Neutrophil (primary cell): ENCODE measurements around the gene ANKRD39.

Source experiments
- H3K27ac ChIP-seq: fragments of 200-600 bp; sonication (generic); 2 replicates; pipeline ENCODE4 v1.5.1; 2016; ENCODE audit warnings: mild to moderate bottlenecking, moderate library complexity
- H3K27me3 ChIP-seq: fragments of 200-600 bp; sonication (generic); 2 replicates; pipeline ENCODE4 v1.6.0; 2016; ENCODE audit warnings: mild to moderate bottlenecking
- H3K36me3 ChIP-seq: fragments of 200-600 bp; sonication (generic); 2 replicates; pipeline ENCODE4 v1.5.1; 2017
- H3K4me1 ChIP-seq, 2 experiments: fragments of 200-600 bp in 1 of 2; sonication (generic) in 1 of 2; 1 replicate in 1 of 2; 2 replicates in 1 of 2; pipeline versions ENCODE4 v1.5.1 to v1.6.1; 2013 to 2016; ENCODE audit warnings: low read depth in 1 of 2, low read length in 1 of 2, mild to moderate bottlenecking in 1 of 2, moderate library complexity in 1 of 2; ENCODE audit not compliant: control insufficient read depth in 1 of 2, insufficient read depth in 1 of 2
- H3K4me3 ChIP-seq, 2 experiments: fragments of 200-600 bp in 1 of 2; sonication (generic) in 1 of 2; 1 replicate in 1 of 2; 2 replicates in 1 of 2; pipeline ENCODE4 v1.5.1; 2013 to 2016; ENCODE audit warnings: low read depth in 1 of 2, low read length in 1 of 2, mild to moderate bottlenecking in 1 of 2, moderate library complexity in 1 of 2
- H3K9me3 ChIP-seq: fragments of 200-600 bp; sonication (generic); 2 replicates; pipeline ENCODE4 v1.5.1; 2016
- TF ChIP-seq, protein P1 (sequence below): fragments of 200-600 bp; sonication (generic); IDR thresholded peaks from 2 replicates; pipeline ENCODE4 v1.5.1; 2016; ENCODE audit warnings: antibody characterized with exemption

ANKRD39 gene

DNA sequence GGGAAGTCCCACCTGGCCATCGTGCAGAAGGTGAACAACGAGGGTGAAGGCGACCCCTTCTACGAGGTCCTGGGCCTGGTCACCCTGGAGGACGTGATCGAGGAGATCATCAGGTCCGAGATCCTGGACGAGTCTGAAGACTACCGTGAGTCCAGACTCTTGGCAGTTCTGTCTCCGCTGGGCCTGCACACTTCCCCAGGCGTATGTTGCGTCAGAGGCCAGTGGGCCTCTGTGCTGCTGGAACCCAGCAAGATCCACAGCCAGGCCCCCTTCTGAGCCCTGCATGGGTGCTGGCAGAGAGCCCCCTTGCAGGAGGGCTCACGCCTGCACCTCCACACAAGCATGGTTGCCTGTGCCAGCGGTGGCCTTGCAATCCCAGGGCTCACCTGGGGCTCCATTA lies 32.8 kb downstream of the ANKRD39 start:
- Histone ChIP-seq H3K27ac (no peak overlapping the region), H3K4me1 (no peaks in the 10 kb centered on the region), H3K9me3 (no peaks in the 10 kb centered on the region), H3K27me3 (no peaks in the 10 kb centered on the region), H3K4me3 (no peak overlapping the region), H3K36me3 (peaks cover 74% of the 10 kb centered on the region)
- TF ChIP-seq, protein P1, sequence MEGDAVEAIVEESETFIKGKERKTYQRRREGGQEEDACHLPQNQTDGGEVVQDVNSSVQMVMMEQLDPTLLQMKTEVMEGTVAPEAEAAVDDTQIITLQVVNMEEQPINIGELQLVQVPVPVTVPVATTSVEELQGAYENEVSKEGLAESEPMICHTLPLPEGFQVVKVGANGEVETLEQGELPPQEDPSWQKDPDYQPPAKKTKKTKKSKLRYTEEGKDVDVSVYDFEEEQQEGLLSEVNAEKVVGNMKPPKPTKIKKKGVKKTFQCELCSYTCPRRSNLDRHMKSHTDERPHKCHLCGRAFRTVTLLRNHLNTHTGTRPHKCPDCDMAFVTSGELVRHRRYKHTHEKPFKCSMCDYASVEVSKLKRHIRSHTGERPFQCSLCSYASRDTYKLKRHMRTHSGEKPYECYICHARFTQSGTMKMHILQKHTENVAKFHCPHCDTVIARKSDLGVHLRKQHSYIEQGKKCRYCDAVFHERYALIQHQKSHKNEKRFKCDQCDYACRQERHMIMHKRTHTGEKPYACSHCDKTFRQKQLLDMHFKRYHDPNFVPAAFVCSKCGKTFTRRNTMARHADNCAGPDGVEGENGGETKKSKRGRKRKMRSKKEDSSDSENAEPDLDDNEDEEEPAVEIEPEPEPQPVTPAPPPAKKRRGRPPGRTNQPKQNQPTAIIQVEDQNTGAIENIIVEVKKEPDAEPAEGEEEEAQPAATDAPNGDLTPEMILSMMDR: no peak

- H3K4me3 ChIP-seq: no peak overlapping the region
- no peaks in the 10 kb centered on the region for H3K9me3 ChIP-seq
- TF ChIP-seq, protein P1: no peak
- H3K36me3 ChIP-seq: peaks cover 67% of the 10 kb centered on the region
- no peak overlapping the region for H3K27ac ChIP-seq
- H3K4me1 ChIP-seq: no peaks in the 10 kb centered on the region
- no peaks in the 10 kb centered on the region for H3K27me3 ChIP-seq
Measured at GRCh38 chr2:96824079-96824870, 33.5 kb downstream of the ANKRD39 start.

DNA sequence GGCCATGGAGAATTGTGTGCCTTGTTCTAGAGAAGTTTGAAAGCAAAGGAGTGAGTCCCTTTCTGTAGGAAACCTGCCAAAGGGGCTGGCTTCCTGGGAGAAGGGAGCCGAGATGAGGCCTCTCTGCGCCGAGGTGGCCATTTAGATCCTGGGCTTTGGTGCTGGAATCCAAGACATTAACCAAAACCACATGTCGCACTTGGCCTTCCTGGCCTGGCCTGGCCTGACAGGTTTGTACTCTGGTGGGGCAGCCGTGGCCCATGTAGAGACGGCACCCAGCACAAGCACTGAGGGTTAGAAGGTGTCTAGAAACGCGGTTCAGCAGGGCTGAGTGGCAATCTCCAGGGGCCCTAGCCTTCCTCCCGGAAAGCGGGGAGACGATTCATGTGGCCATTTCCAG lies 34.6 kb downstream of the ANKRD39 start:
- no peak overlapping the region for H3K4me3 ChIP-seq
- TF ChIP-seq, protein P1: no peak
- H3K9me3 ChIP-seq: no peaks in the 10 kb centered on the region
- H3K27ac ChIP-seq: no peak overlapping the region
- peaks cover 64% of the 10 kb centered on the region for H3K36me3 ChIP-seq
- H3K27me3 ChIP-seq: no peaks in the 10 kb centered on the region
- peaks cover under 1 to 7% of the 10 kb centered on the region in 2 experiments for H3K4me1 ChIP-seq

GRCh38 chr2:96822786-96823185 lies 35.0 kb downstream of the ANKRD39 start:
- TF ChIP-seq, protein P1: no peak
- Histone ChIP-seq H3K9me3 (no peaks in the 10 kb centered on the region), H3K4me1 (peaks cover 4 to 10% of the 10 kb centered on the region in 2 experiments), H3K36me3 (peaks cover 60% of the 10 kb centered on the region), H3K27ac (no peak overlapping the region), H3K4me3 (no peak overlapping the region), H3K27me3 (peaks cover 3% of the 10 kb centered on the region)

- Histone ChIP-seq H3K4me1 (peaks cover 14 to 19% of the 10 kb centered on the region in 2 experiments), H3K4me3 (no peak overlapping the region), H3K27me3 (peaks cover 9% of the 10 kb centered on the region), H3K36me3 (peaks cover 44% of the 10 kb centered on the region), H3K27ac (no peak overlapping the region), H3K9me3 (no peaks in the 10 kb centered on the region)
- TF ChIP-seq, protein P1: no peak
Measured at GRCh38 chr2:96821113-96821675, 36.6 kb downstream of the ANKRD39 start.
